Measurements from ENCODE around the gene S100A6. TPM values are rescaled to one million over a fixed set of nuclear protein-coding genes. Genes with fewer than 3 reads are reported as not detected.

S100A6 gene
- total RNA-seq, 4 donors from 2014 or later, result 153 to 361 (median 224) TPM

DNA sequence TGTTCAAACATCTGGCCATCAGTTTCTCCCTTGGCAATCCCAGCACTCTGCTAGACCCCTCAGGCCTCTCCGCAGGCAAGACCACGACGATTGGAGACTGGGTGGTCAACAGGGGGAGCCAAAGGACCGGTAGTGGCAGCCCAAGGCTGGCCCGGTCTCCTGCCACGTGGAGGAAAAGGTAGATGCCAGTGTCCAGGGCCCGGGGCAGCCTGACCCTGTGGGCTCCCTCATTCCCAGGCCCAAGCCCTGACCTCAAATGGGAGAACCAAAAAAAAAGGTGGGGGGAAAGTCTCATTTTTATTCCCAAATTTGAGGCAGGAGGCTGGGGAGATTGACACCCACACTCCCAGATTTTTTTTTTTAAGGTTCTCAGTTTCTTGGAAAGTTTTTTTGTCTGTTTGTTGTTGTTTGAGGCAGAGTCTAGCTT lies 24.8 kb downstream of the S100A6 start:
- H3K4me1 ChIP-seq, result peaks cover 17 to 18% of the 10 kb centered on the region in 2 donors
- no peak overlapping the region for H3K27ac ChIP-seq
- H3K9me3 ChIP-seq, result no peaks in the 10 kb centered on the region
- TF ChIP-seq, protein P1, sequence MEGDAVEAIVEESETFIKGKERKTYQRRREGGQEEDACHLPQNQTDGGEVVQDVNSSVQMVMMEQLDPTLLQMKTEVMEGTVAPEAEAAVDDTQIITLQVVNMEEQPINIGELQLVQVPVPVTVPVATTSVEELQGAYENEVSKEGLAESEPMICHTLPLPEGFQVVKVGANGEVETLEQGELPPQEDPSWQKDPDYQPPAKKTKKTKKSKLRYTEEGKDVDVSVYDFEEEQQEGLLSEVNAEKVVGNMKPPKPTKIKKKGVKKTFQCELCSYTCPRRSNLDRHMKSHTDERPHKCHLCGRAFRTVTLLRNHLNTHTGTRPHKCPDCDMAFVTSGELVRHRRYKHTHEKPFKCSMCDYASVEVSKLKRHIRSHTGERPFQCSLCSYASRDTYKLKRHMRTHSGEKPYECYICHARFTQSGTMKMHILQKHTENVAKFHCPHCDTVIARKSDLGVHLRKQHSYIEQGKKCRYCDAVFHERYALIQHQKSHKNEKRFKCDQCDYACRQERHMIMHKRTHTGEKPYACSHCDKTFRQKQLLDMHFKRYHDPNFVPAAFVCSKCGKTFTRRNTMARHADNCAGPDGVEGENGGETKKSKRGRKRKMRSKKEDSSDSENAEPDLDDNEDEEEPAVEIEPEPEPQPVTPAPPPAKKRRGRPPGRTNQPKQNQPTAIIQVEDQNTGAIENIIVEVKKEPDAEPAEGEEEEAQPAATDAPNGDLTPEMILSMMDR (IDR thresholded peaks at IDR 0.05 in 4 of 5, conservative IDR thresholded peaks at IDR 0.05 in 1 of 5), result peak; percentile 82 to 95 (median 91)
- no peak for TF ChIP-seq POLR2A (IDR thresholded peaks at IDR 0.05)
- DNase-seq (peak; percentile 59 to 79), ATAC-seq (peak; percentile 55 to 63)
- no peaks in the 10 kb centered on the region for H3K27me3 ChIP-seq
- no peak overlapping the region for H3K4me3 ChIP-seq
- no peaks in the 10 kb centered on the region for H3K36me3 ChIP-seq
- in situ Hi-C loops (cut with MboI; ENCODE audit: low sequenced_read_pairs in 4 of 4), result loop anchor here (5.0 to 25.0 kb wide), 5 partner anchors 51 to 476 kb away; partner anchors contain the start of genes S100A2 (in 3 of the 4), JTB (in 1 of the 4), RAB13 (in 1 of the 4) and RPS27 (in 1 of the 4)
- intact Hi-C loops (cut with DNase I; ENCODE audit: low total_unique reads), result loop anchor here (1.0 to 5.0 kb wide), 5 partner anchors 22 to 238 kb away; partner anchors contain the start of genes ILF2 and S100A14

DNA sequence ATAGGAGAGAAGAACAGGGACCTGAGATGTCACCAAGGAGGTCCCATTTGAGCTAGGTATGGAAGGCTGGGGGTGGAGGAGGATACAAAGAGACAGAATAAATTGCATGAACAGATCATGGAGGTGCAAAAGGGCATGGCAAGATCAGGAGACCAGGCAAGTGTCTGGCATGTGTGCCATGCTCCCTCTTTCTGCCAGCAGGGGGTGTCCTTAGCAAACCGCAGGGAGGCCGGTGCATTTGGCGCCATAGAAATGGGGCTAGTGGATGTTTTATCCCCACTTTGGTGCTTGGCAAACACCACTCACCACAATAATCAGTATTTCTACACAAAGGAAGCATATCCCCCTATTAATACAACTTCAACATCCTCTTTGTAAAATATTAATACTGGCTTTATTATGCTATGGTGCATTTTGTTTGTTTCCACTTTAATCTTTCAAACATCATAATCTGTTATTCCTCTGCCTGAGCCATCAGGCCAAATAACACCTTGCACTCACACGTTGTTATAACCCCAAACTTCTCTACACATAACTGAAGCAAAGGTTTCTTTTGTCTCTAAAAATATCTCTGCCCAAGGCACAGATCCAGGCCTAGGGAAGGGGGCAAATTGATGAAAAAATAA lies 25.9 kb downstream of the S100A6 start:
- H3K4me3 ChIP-seq, result no peak overlapping the region
- H3K27me3 ChIP-seq, result no peaks in the 10 kb centered on the region
- intact Hi-C loops (cut with DNase I; ENCODE audit: low total_unique reads), result loop anchor here (2.0 to 5.0 kb wide), 3 partner anchors 23 to 162 kb away; partner anchors contain the start of genes ILF2 and S100A14
- no peaks in the 10 kb centered on the region for H3K36me3 ChIP-seq
- DNase-seq, result no peak
- in situ Hi-C loops (cut with MboI; ENCODE audit: low sequenced_read_pairs in 4 of 4), result loop anchor here (5.0 to 25.0 kb wide), 5 partner anchors 52 to 477 kb away; partner anchors contain the start of genes S100A2 (in 3 of the 4), JTB (in 1 of the 4), RAB13 (in 1 of the 4) and RPS27 (in 1 of the 4)
- no peaks in the 10 kb centered on the region for H3K9me3 ChIP-seq
- TF ChIP-seq POLR2A (IDR thresholded peaks at IDR 0.05), result no peak
- TF ChIP-seq, protein P1 (IDR thresholded peaks at IDR 0.05 in 4 of 5, conservative IDR thresholded peaks at IDR 0.05 in 1 of 5), result peak; percentile 9 to 60 (median 45)
- ATAC-seq, result no peak
- peaks cover 19 to 26% of the 10 kb centered on the region in 2 donors for H3K4me1 ChIP-seq
- H3K27ac ChIP-seq, result no peak overlapping the region

DNA sequence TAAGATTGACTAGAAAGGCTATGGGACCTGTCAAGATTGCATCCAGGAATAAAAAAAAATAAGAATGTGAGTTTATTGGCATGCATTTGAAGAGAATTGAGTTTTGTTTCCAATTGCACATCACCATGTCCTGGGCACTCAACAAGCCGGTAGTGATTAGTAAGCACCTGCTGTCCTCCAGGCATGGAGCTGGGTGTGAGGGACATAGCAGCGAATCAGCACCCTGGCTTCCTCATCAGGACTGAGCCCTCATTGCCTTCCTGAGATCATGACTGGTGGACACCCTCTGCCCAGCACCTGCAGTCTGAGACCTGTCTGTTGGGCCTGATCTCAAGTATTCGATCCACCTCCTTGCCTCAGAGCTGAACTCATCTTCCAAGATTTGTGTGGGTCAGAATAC lies 26.8 kb downstream of the S100A6 start:
- Histone ChIP-seq H3K4me3 (no peak overlapping the region), H3K36me3 (no peaks in the 10 kb centered on the region), H3K27me3 (no peaks in the 10 kb centered on the region), H3K9me3 (no peaks in the 10 kb centered on the region), H3K27ac (no peak overlapping the region), H3K4me1 (peaks cover 19 to 26% of the 10 kb centered on the region in 2 donors)
- intact Hi-C loops (cut with DNase I; ENCODE audit: low total_unique reads), result no loop called here
- TF ChIP-seq POLR2A (IDR thresholded peaks at IDR 0.05), result no peak
- TF ChIP-seq, protein P1 (IDR thresholded peaks at IDR 0.05 in 4 of 5, conservative IDR thresholded peaks at IDR 0.05 in 1 of 5), result no peak
- DNase-seq, result no peak
- in situ Hi-C loops (cut with MboI; ENCODE audit: low sequenced_read_pairs in 4 of 4), result loop anchor here in 1 of 4 donors (25.0 kb wide), 1 partner anchor 478 kb away; the partner anchor contains the start of genes JTB, RAB13 and RPS27
- no peak for ATAC-seq

DNA sequence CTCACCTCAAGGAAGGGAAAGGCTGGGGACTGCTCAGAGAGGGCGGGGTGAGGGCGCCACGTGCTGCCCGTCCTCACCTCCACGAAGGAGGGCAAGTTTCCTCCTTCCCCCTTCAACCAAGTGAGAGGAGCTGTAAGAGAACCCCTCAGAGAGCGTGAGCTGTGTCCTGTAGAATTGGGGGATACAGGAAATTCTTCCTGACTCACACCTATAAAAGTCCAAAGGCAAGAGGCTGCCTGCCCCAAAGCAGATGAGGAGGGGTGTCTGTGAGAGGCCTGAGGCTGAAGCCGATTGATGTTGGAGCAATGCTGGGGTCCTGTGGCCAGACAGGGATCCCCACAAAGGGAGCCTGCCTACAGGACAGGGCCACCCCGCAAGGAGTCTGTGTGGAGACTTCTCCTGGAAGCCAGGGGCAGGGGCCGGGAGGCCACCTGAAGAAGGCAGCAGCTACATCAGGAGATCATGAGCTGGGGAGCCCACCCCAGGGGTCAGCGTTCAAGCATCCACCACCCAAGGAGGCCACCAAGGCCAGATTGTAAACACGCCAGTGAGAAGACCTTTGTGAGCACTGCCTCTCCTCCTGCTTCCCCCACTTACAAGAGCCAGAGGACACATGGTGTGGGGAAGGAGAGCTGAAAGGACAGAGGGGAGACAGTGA lies 27.7 kb downstream of the S100A6 start:
- Histone ChIP-seq H3K4me1 (peaks cover 19 to 26% of the 10 kb centered on the region in 2 donors), H3K27ac (peak overlapping the region; percentile 69 to 78 (median 74)), H3K27me3 (no peaks in the 10 kb centered on the region), H3K9me3 (no peaks in the 10 kb centered on the region), H3K36me3 (no peaks in the 10 kb centered on the region), H3K4me3 (no peak overlapping the region)
- no peak for TF ChIP-seq POLR2A (IDR thresholded peaks at IDR 0.05)
- TF ChIP-seq, protein P1 (IDR thresholded peaks at IDR 0.05 in 4 of 5, conservative IDR thresholded peaks at IDR 0.05 in 1 of 5), result no peak
- DNase-seq, result no peak
- in situ Hi-C loops (cut with MboI; ENCODE audit: low sequenced_read_pairs in 4 of 4) (loop anchor here in 1 of 4 donors (25.0 kb wide), 1 partner anchor 479 kb away; the partner anchor contains the start of genes JTB, RAB13 and RPS27), intact Hi-C loops (cut with DNase I; ENCODE audit: low total_unique reads) (no loop called here)
- ATAC-seq, result no peak

All from gastrocnemius medialis (tissue), 4 donors.